SHP77 (cell line): Measurements from ENCODE around the gene SUCO.
"Not testable (repeated sequence)": the region's sequence is repeated elsewhere in the genome, so short reads cannot be mapped to it uniquely, and the experiment has no call there.

Experiments used
- DNase-seq, 2 experiments: peaks; one replicate each; lab custom pipeline; 2025; lab: John Stamatoyannopoulos, UW

The SUCO gene, protein sequence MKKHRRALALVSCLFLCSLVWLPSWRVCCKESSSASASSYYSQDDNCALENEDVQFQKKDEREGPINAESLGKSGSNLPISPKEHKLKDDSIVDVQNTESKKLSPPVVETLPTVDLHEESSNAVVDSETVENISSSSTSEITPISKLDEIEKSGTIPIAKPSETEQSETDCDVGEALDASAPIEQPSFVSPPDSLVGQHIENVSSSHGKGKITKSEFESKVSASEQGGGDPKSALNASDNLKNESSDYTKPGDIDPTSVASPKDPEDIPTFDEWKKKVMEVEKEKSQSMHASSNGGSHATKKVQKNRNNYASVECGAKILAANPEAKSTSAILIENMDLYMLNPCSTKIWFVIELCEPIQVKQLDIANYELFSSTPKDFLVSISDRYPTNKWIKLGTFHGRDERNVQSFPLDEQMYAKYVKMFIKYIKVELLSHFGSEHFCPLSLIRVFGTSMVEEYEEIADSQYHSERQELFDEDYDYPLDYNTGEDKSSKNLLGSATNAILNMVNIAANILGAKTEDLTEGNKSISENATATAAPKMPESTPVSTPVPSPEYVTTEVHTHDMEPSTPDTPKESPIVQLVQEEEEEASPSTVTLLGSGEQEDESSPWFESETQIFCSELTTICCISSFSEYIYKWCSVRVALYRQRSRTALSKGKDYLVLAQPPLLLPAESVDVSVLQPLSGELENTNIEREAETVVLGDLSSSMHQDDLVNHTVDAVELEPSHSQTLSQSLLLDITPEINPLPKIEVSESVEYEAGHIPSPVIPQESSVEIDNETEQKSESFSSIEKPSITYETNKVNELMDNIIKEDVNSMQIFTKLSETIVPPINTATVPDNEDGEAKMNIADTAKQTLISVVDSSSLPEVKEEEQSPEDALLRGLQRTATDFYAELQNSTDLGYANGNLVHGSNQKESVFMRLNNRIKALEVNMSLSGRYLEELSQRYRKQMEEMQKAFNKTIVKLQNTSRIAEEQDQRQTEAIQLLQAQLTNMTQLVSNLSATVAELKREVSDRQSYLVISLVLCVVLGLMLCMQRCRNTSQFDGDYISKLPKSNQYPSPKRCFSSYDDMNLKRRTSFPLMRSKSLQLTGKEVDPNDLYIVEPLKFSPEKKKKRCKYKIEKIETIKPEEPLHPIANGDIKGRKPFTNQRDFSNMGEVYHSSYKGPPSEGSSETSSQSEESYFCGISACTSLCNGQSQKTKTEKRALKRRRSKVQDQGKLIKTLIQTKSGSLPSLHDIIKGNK (N-terminal part only)

DNA sequence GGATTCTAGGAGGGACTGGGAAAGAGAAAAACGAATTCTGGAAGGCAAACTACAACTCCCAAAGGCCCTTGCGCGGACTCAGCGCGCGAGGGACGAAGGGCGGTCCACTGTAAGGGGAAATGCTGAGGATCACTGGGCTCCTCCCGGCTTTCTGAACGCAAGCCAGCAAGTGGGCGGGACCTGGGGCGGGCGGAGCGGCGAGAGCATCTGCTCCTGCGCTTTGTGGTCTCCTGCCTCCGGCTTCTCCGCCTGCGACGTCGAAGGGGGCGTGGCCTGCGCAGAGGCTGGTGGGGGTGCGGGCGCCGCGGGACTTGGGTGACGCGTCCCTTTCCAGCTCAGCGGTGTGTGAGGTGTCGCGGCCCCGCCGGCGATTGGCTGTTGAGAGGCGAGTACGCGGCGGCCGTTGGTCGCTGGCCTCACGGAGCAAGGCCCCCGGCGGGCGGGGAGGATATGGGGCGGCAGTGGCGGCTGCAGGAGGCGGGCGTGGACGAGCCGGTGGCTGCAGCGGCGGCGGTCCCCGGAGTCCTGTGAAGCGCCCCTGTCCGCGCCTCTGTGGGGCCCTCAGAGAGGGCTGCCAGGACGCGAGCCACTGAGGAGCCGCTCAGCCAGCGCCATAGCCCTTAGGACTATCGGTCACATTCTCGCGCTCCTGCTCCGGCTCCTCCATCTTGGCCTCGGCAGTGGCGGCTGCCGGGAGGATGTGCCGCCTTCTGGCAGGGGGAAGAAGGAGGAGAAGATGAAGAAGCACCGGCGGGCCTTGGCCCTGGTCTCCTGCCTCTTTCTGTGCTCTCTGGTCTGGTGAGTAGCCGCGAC, at the start of gene SUCO:
Gene SUCO, plus strand, starts transcription at position 451 of the 813 bp plus-strand sequence. Its CDS starts 286 bp downstream, at position 737.
- DNase-seq, result peak; percentile 97

DNA sequence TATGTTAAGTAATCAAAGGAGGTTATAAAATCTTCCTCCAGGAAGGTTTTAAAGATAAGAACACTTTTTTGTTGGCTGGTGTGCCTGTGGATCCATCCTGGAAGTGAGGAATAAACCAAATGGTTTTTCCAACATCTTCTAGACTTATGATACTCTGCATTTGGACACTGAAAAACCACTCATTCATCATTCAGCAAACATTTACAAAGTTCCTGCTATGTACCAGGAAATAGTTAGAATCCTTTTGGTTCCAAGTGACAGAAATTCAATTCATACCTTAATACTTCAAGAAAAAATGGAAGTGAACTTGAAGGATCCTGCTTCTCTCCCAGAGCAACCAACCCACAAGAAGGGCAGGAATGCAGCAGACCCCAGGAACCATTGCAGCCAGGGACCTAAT, 49.5 kb upstream of the SUCO start:
- no peak for DNase-seq

DNA sequence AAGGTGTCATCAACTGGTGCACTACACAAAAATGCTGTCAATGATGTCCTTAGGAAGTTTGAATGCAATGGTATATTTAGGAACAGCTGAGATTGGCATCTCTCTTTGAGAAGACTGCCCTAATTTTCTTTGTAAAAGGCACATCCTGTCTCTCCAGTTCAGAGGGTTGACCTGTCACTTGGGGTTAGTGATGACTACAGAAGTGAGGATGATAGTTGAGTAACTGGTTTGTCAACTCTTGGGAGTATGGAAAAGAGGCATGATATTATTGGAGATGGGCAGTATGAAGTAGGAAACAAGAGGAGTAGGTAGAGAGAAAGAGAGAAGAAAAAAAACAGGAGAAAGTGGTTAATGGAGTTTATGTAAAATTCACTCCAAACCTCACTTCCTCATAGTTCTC, 48.7 kb upstream of the SUCO start:
- DNase-seq, result no peak

DNA sequence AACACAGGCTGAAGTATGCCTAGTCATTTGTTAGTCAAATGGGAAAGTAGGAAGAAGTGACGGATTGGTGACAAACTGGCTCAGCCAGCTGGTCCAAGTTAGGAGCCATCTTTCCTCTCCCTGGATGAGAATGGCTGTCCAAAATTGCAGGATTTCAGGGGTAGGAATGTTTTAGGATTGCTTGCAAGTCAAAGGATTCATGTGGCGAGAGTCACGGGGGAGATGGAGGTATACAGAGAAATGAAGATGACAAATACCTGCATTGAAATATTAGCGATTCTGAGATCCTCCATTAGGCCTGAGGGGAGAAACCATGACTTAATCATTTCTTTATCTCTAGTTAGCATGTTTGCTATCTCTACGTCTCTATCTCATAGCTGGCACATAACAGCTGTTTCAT, 47.3 kb upstream of the SUCO start:
- DNase-seq, result no peak

DNA sequence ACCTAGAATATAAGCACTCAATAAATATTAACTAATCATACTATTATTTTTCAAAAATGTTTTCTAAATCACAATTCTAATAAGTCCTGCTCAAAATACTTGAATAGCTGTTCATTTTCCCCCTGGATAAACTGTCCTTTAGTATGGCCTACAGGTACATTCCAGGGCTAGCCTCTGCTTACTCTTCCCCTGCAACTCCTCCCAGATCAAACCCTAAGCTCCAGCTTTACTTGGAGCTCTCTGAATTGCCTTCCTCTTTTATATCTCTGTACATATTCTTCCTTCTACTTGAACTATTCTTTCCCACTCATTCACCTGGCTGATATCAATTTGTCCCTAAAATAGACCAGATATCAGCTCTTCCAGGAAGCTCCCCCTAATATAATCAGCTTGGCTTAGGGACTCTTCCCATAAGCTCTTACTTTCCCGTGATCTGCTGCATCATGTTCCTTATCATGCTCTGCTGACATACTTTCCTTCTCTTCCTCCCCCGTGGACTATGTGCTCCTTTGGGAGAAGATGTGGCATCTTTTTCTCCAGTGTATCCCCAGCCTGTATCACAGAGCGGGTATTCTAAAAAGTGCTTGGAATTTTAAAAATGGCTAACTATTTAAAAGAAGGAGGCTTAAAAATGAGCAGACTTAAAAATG, 46.0 kb upstream of the SUCO start:
- no peak for DNase-seq

DNA sequence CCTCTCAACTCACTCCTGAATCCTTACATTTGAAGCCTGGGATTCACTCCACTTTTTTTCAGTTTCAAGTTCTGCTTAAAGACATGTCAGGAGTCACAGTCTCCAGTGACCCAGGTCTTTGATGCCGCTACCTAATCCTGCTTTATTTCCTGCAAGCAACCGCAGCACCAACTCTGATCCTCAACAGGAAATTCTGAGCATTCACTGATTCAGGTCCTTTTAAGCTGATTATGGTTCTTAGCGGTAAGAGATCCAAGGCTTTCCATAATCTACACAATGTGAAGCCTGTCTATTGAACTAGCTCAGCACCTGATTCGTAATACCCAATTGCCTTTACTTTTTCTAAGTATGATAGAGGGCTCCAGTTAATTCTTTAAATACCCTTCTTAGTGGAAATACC, 45.4 kb upstream of the SUCO start:
- no peak for DNase-seq

DNA sequence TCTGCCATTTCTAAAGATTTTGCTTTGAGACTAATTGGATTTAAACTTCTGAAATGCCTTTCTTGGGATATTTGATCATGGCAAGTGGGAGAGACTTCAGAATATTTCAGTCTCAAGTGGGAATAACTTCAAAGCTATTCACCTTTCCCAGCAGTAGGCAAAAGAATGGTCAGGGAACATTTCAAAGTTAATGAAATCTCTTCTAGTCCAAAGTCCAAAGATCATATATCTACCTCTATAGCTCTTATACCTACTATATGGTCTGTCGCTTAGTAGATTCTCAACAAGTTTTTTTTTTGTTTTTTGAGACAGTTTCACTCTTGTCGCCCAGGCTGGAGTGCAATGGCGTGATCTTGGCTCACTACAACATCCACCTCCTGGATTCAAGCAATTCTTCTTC, 44.6 kb upstream of the SUCO start:
- DNase-seq, result no peak

DNA sequence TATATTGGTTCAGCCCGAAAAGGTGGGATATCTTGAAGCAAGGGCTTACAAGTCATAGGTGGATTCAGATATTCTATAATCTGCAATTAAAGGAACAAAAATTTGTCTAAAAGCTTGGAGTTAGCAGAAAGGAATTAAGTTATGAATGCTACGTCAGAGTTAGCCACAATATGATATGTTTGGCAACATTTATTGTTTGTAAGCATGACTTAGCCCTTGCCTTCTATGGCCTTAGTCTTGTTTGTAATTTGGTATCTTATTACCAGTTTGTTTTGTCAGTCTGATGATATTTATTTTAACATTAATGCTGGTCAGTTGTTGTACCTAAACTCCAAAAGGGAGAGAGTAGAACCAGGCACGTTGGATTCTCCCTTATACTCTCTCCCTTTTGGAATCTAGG, 43.1 kb upstream of the SUCO start:
- DNase-seq, result no peak

DNA sequence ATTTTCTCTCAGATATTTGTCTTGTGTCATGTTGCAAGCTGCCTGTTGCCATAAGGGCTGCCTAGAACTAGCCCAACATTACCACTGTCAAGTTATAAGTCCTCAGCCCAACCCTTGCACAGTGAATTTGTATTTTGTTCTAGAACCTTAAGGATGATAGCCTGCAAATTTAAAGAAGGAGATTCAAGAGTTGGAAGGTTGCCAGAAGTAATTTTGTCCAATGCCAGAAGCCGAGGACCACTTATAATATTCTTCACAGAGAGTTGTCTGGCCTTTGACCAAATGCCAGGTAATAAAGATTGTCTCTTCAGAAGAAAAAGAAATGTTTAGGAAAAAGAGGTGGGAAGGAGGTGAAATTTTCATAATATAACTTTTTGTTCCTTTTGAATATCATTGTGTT, 40.5 kb upstream of the SUCO start:
- DNase-seq, result no peak

DNA sequence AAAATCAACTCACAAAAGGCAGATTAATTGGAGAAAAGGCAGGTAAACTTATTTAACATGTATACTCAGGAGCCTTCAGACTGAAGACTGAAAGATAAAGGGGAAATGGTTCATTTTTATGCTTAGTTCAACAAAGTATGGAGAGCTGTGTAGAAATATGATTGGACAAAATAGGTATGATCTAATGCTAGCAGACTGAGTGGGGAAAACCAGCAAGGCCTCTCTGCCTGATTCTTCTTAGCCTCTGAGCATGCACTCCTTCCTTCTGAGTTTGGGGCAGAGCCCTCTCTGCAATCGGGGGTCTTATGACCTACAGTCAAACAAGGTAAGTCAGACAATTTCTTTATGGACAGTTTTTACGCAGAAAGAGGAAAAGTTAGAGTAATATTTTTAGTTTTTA, 38.8 kb upstream of the SUCO start:
- DNase-seq, result no peak

DNA sequence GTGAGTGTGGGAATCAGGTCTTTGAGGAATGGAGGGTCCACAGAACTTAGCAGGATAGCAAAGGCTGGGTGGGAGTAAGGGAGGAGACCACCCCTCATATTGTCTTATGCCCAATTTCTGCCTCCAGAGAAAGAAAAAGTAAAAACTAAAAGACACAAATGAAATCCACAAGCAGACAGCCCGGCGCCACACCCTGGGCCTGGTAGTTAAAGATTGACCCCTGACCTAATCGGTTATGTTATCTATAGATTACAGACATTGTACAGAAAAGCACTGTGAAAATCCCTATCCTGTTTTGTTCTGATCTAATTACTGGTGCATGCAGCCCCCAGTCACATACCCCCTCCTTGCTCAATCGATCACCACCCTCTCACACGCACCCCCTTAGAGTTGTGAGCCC, 36.8 kb upstream of the SUCO start:
- not testable (repeated sequence) for DNase-seq

DNA sequence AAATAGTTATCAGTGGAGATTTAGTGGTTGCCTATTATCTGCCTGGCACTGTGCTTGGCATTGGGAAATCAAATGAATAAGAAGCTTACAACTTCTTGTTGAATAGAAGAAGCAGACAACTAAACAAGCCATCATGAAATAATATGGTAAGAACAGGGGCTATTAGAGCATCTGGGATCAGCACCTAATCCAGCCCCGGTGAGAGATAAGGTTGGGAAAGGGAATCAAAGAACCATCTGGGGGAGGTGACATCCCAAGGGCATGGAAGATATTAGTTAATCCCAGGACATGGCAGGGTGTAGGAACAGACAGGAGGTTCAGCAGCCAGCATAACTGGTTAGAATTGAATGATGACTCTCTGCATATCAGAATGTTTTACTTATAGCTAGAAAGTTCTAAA, 36.3 kb upstream of the SUCO start:
- no peak for DNase-seq

DNA sequence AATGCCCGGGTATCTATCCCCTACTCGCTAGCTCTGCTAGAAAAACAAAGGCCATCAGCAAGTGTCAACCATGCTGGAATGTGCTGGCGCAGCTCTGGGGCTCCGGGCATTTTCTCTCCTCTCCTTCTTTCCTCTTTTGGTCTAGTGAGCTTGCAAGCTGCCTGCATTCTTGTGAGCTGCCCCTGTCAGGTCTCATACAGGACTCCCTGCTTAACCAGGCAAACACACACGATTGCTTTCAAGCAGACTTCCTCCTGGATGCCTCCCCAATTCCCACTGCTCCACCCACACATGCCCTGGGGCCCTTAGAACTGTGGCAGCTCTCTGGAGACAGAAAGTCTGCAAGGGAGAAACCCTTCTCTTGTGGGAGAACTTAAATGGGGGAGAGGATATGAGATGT, 35.7 kb upstream of the SUCO start:
- no peak for DNase-seq

DNA sequence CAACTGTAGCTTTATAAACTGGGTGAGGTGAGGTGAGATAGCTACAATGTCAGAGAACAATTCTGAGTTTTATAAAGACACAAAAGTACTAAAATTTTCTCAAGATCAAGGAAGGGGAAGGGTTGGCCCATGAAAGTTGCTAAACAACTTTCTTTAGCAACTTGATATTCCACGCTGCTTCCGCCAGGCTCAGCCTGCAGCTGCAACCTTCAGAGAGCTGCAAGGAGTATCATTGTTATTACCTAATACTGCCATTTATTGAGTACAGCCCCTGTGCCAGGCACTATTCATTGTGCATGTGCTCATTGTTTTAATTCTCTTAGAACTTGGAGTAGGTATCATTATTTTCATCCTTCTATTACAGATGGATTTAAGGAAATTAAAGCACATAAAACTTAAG, 34.1 kb upstream of the SUCO start:
- DNase-seq, result no peak

DNA sequence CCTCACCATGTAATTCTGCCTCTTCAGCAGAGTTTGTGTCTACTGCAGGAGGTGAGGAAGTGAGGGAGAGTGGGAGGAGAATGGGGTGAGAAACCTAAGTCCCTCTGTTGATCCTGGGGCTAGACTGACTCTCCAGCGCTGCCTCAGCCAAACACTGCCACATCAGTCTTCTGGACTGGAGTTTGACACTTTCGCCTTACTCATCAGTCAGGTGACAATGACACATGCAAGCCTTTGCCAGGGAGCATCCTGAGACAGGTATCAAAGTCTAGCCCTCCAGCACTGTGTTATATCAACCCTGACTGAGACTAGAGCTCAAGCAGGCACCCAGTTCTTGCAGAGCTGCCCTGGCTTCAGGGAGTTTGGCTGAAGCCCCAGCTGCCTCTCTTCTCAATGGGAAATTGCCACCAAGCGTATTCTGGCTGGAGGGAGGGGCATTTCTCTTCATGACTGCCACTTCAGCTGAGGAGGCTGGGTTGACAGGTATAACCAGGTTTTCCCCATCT, 33.3 kb upstream of the SUCO start:
- no peak for DNase-seq

DNA sequence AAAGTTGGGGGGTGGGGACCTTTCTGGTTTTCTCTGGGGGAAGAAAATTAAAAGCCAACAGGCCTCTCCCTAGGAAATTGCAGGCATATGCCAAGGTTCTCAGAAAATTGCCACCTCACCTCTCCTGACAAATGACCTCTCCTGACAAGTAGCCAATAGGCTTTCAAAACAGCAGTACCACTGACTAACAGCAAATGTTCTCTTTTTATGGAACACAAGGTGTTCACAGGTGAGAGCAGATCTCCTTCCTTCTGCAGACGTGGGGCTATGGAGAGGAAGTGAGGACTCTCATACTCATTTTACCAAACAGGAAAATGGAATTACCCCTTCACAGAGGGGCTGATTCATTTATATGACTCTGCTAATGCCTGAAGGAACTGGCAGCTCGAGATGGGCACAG, 32.7 kb upstream of the SUCO start:
- no peak for DNase-seq

DNA sequence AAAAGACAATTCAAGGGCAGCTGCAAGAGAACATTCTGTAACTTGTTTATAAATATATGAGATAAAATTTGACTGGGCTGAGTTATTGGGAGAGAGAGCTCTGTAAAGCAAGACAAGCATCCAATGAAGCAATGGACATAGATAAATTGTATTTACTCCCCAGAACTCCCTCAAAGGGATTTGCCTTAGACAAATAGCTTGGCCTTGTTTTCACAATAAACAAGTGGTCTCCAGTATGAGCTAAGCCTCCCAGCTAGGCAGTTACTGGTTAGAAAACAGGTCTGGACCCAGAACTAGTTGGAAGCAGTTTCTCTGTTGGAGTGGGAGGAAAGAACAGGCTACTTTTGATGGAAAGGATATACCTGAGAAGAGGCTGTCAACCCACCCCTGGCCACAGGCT, 25.2 kb upstream of the SUCO start:
- no peak for DNase-seq

DNA sequence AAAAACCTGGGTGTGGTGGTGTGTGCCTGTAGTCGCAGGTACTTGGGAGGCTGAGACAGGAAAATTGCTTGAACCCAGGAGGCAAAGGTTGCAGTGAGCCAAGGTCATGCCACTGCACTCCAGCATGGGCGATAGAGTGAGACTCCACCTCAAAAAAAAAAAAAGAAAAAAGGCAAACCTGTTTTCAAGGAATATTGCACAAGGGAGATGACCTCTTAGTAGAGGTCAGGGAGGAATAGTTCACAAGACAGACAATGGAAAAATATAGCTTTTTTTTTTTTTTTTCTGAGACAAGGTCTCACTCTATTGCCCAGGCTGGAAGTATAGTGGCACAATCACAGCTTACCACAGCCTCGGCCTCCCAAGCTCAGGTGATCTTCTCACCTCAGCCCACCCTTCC, 22.5 kb upstream of the SUCO start:
- no peak for DNase-seq

DNA sequence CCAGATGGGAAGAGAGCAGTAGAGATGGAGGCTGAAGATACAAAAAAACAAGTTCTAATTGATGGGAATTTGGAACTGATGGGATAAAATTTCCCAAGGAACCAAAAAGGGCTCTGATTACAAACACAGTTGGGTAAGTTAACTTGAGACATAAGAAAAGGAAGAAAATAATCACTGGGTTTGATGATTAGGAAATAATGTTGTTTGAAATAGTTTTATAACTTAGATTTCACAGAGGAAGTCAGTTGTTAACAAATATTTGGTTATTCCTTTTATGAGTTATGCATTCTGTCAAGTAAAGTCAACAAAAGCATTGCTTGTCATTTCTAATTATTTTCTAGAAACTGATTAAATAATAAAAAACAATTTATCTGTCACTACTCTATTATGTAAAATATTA, 20.4 kb upstream of the SUCO start:
- no peak for DNase-seq

DNA sequence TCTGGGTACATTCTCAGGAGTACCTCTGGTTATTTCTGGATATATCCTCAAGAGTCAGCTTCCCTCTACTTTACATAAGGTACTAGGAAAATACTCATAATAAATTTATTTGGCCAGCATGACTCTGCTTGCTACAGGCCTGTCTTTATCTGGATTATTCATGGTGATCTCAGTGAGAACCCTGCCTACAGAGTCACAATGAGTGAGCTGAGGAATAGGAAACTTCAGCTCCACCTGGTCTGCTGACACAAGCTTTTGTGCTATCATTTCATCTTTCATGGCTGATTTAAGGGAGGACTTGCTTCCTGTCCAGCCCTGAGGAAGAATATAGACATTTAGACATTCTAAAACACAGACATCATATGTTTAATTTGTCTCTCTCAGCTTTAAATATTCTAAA, 19.5 kb upstream of the SUCO start:
- no peak for DNase-seq

DNA sequence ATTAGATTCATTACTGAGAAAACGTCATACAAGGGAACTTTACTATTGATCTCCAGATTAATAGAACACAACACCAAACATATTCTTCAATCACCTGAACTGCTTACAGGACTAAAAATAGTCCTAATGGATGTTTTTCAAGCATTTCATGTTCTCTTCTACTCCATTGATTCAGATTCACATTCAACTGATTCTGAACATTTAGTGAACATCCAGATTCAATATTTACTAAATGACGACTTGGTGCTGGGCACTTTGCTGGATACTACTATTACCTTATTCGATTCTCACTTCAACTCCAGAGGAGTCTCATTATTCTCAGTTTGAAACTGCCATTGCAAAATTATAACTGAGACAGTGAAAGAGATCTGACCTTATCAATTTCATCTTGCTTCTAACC, 18.8 kb upstream of the SUCO start:
- no peak for DNase-seq
